Fibroblast of lung (primary cell): ENCODE results near the gene MRPS27.

Experiments used
- EZH2 ChIP-seq: IDR thresholded peaks from 2 replicates; pipeline ENCODE4 v1.5.1; 2012; ENCODE audit warnings: low read length, control low read depth, mild to moderate bottlenecking; ENCODE audit errors: missing control alignments
- TF ChIP-seq, protein P1 (sequence below), 2 donors: IDR thresholded peaks in 1 of 2; conservative IDR thresholded peaks in 1 of 2; 1 replicate in 1 of 2; 2 replicates in 1 of 2; pipeline ENCODE4 v1.5.1; 2011 to 2012; ENCODE audit warnings: low read length in 2 of 2, control low read depth in 1 of 2, inconsistent platforms in 1 of 2, low read depth in 1 of 2, mild to moderate bottlenecking in 1 of 2

GRCh38 chr5:72313141-72313540 lies 6.9 kb downstream of the MRPS27 start:
- TF ChIP-seq, protein P1, sequence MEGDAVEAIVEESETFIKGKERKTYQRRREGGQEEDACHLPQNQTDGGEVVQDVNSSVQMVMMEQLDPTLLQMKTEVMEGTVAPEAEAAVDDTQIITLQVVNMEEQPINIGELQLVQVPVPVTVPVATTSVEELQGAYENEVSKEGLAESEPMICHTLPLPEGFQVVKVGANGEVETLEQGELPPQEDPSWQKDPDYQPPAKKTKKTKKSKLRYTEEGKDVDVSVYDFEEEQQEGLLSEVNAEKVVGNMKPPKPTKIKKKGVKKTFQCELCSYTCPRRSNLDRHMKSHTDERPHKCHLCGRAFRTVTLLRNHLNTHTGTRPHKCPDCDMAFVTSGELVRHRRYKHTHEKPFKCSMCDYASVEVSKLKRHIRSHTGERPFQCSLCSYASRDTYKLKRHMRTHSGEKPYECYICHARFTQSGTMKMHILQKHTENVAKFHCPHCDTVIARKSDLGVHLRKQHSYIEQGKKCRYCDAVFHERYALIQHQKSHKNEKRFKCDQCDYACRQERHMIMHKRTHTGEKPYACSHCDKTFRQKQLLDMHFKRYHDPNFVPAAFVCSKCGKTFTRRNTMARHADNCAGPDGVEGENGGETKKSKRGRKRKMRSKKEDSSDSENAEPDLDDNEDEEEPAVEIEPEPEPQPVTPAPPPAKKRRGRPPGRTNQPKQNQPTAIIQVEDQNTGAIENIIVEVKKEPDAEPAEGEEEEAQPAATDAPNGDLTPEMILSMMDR (conservative IDR thresholded peaks at IDR 0.05 in 1 of 2, IDR thresholded peaks at IDR 0.05 in 1 of 2; ENCODE audit: low read depth in 1 of 2, low read length in 2 of 2): no peak
- TF ChIP-seq EZH2: no peak
